ENCODE results near the gene EIF3K. TPM values are rescaled to one million over a fixed set of nuclear protein-coding genes. Genes with fewer than 3 reads are reported as not detected.

The EIF3K gene
- total and polyA plus RNA-seq, 12 donors: 177 to 537 (median 267) TPM

GRCh38 chr19:38676878-38677646 is 58.1 kb downstream of the EIF3K start:
- no peaks in the 10 kb centered on the region for H3K27me3 ChIP-seq
- H3K9me3 ChIP-seq (replicated peaks in 1 of 3): no peaks in the 10 kb centered on the region
- intact Hi-C loops (cut with DNase I): no loop called here
- H3K4me3 ChIP-seq: no peak overlapping the region
- peak overlapping the region in 4 of 5 donors; percentile 80 to 91 (median 86) for H3K27ac ChIP-seq
- H3K36me3 ChIP-seq (replicated peaks in 1 of 2): no peaks in the 10 kb centered on the region
- no peak for TF ChIP-seq POLR2A (IDR thresholded peaks at IDR 0.05)
- no peak for TF ChIP-seq CTCF (IDR thresholded peaks at IDR 0.05)
- H3K4me1 ChIP-seq (replicated peaks in 1 of 2): peaks cover 23 to 63% of the 10 kb centered on the region in 2 donors
- no peak for DNase-seq
- WGBS, 4 donors: 79 to 86% (median 85%) methylated on average over 10 to 11 of the region's 11 CpGs

DNA sequence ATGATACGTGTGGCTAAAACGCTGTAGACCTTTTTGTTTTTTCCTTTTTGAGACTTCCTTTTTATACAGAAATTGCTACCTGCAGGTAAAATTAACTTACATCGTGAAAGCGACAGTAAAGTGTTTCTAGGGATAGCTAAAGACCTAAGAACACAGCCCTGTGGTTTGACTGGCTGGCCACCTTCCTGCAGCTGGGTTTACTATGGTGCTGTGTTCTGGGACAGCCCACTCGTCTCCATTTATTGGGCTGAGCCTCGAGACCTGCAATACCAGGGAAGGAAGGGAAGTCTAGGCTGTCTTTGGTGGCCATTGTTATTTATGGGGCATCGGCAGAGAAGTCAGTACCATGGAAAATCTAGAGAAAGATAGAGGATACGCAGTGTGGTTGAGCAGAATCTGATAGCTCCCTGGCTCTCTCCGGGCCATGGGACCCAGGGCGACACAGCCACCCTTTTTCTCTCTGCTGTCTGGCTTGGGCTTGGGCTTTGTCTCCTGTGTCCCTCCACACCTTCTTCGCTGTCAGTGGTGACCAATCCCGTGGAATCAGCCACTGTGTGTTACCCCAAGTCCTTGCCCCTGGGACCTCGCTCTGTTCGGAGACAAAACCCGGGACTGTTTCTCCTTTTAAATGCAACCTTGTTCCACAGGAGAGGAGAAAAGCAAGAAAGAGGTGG is 59.4 kb downstream of the EIF3K start:
- no peak for DNase-seq
- Histone ChIP-seq H3K27me3 (no peaks in the 10 kb centered on the region), H3K27ac (peak overlapping the region in 3 of 5 donors; percentile 32 to 95 (median 91)), H3K4me1 (replicated peaks in 1 of 2) (peaks cover 34 to 63% of the 10 kb centered on the region in 2 donors), H3K4me3 (no peak overlapping the region), H3K36me3 (replicated peaks in 1 of 2) (no peaks in the 10 kb centered on the region), H3K9me3 (replicated peaks in 1 of 3) (no peaks in the 10 kb centered on the region)
- 77 to 83% (median 82%) methylated on average over 13 to 15 of the region's 15 CpGs for WGBS, 4 donors
- TF ChIP-seq CTCF (IDR thresholded peaks at IDR 0.05) (no peak), POLR2A (IDR thresholded peaks at IDR 0.05) (no peak)
- intact Hi-C loops (cut with DNase I): no loop called here

DNA sequence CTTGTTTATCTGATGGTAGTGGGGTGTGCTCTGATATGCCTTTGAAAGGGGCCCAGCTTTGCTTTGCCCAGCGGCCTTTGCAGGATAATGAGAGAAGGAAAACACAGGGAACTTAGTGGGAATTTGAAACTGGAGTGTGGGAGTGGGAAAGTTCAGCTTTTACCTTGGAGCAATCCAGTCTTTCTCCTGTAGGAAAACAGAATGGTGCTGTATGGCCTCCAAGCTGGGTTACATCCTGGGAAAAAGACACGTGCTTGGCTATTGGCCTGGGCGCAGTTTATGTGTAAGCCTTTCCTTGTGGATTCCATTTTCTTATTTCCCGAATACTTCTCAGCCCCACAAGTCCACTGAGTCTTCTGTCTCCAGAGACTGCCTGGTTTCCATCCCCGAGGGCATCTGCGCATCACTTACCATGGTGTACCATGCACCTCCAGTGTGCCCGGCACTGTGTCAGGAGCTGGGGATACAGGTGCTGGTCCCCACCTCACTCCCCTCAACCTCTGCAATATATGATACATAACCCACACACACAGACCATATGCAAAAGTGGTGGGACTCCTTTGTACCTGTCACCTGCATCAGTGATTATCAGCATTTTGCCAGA is 60.0 kb downstream of the EIF3K start:
- DNase-seq: no peak
- no peak overlapping the region for H3K4me3 ChIP-seq
- WGBS, 4 donors: 75 to 84% (median 80%) methylated on average over 7 of the region's 7 CpGs
- TF ChIP-seq POLR2A (IDR thresholded peaks at IDR 0.05) (no peak), CTCF (IDR thresholded peaks at IDR 0.05) (no peak)
- no peaks in the 10 kb centered on the region for H3K36me3 ChIP-seq (replicated peaks in 1 of 2)
- H3K27me3 ChIP-seq: no peaks in the 10 kb centered on the region
- intact Hi-C loops (cut with DNase I): no loop called here
- H3K4me1 ChIP-seq (replicated peaks in 1 of 2): peaks cover 36 to 66% of the 10 kb centered on the region in 2 donors
- H3K9me3 ChIP-seq (replicated peaks in 1 of 3): no peaks in the 10 kb centered on the region
- peak overlapping the region in 3 of 5 donors; percentile 32 to 95 (median 91) for H3K27ac ChIP-seq

DNA sequence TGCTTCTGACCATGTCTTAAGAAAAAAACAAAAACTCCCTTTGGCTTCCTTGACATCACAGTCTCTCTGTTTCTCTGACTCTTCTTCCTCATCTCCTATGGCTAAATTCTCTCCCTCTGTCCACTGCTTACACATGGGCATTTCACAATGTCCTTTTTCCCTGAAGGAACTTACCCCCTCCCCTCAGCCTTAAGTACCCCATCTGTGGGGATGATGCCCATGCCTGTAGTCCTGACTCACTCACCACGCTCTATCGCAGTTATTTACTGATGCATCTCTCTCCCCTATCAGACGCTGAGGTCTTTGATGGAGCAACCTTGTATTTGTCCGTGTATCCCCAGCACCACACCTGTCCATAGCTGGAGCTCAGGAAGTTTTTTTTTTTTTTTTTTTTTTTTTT is 60.9 kb downstream of the EIF3K start:
- Histone ChIP-seq H3K27me3 (no peaks in the 10 kb centered on the region), H3K36me3 (replicated peaks in 1 of 2) (no peaks in the 10 kb centered on the region), H3K4me1 (replicated peaks in 1 of 2) (peaks cover 36 to 66% of the 10 kb centered on the region in 2 donors), H3K4me3 (no peak overlapping the region), H3K27ac (peak overlapping the region in 3 of 5 donors; percentile 91 to 97 (median 95)), H3K9me3 (replicated peaks in 1 of 3) (no peaks in the 10 kb centered on the region)
- 42 to 58% (median 48%) methylated on average over 4 of the region's 4 CpGs for WGBS, 4 donors
- intact Hi-C loops (cut with DNase I): no loop called here
- no peak for TF ChIP-seq POLR2A (IDR thresholded peaks at IDR 0.05)
- TF ChIP-seq CTCF (IDR thresholded peaks at IDR 0.05): no peak
- DNase-seq: no peak

Measured in adrenal gland (tissue), 12 donors.